HG03378 (cell line): ENCODE data around the gene SLC2A6.

Source experiments
- ATAC-seq: cut with Tn5 transposase; IDR thresholded peaks from one replicate; pipeline ENCODE4 v1.9.1; 2021; ENCODE audit warnings: mild to moderate bottlenecking, moderate library complexity; ENCODE audit not compliant: unreplicated experiment

The SLC2A6 gene

GRCh38 chr9:133478851-133479711, at the start of gene SLC2A6:
Gene SLC2A6 (minus strand): TSS chr9:133479099. CDS start chr9:133479059, 40 bp downstream.
- peak; percentile 52 for ATAC-seq

- no peak for ATAC-seq
Observed at GRCh38 chr9:133528001-133528875, 49.3 kb upstream of the SLC2A6 start.

- ATAC-seq: no peak
Observed at GRCh38 chr9:133527444-133527920, 48.6 kb upstream of the SLC2A6 start.

- no peak for ATAC-seq
Observed at GRCh38 chr9:133526721-133527321, 47.9 kb upstream of the SLC2A6 start.

GRCh38 chr9:133525677-133526076, 46.8 kb upstream of the SLC2A6 start:
- ATAC-seq: no peak

- no peak for ATAC-seq
Observed at GRCh38 chr9:133524679-133525228, 45.9 kb upstream of the SLC2A6 start, which contains the start of gene MYMK. Gene MYMK (minus strand): TSS chr9:133524959. CDS start chr9:133524844, 115 bp downstream.

- ATAC-seq: no peak
Observed at GRCh38 chr9:133524146-133524545, 45.2 kb upstream of the SLC2A6 start.

GRCh38 chr9:133523106-133523505, 44.2 kb upstream of the SLC2A6 start:
- ATAC-seq: no peak

GRCh38 chr9:133522073-133522910, 43.4 kb upstream of the SLC2A6 start:
- no peak for ATAC-seq

- ATAC-seq: no peak
Observed at GRCh38 chr9:133521122-133522072, 42.5 kb upstream of the SLC2A6 start.

GRCh38 chr9:133520121-133520835, 41.4 kb upstream of the SLC2A6 start:
- ATAC-seq: no peak

- no peak for ATAC-seq
Observed at GRCh38 chr9:133519693-133520092, 40.8 kb upstream of the SLC2A6 start.

- ATAC-seq: no peak
Observed at GRCh38 chr9:133518706-133519449, 40.0 kb upstream of the SLC2A6 start.

GRCh38 chr9:133518200-133518599, 39.3 kb upstream of the SLC2A6 start:
- no peak for ATAC-seq

GRCh38 chr9:133517711-133518110, 38.8 kb upstream of the SLC2A6 start:
- ATAC-seq: no peak

GRCh38 chr9:133516961-133517350, 38.1 kb upstream of the SLC2A6 start:
- no peak for ATAC-seq

- ATAC-seq: no peak
Observed at GRCh38 chr9:133516256-133516960, 37.5 kb upstream of the SLC2A6 start.
